H1 (cell line): ENCODE measurements around the gene ASTN1. TPM values are rescaled to one million over a fixed set of nuclear protein-coding genes. Genes with fewer than 3 reads are reported as not detected.

Experiments
- CBX8 ChIP-seq: fragments of 300-800, 300-1000 bp; sonication (generic); IDR thresholded peaks from 2 replicates; pipeline ENCODE4 v1.7.1; 2016; ENCODE audit warnings: low read depth, low read length, borderline replicate concordance
- CHD1 ChIP-seq: IDR thresholded peaks from 2 replicates; pipeline ENCODE4 v1.6.1; 2012; ENCODE audit warnings: low read depth, low read length, improper control_type of control experiment
- CHD2 ChIP-seq: IDR thresholded peaks from 2 replicates; pipeline ENCODE4 v1.6.1; 2012; ENCODE audit warnings: low read length, improper control_type of control experiment
- E2F6 ChIP-seq: IDR thresholded peaks from 2 replicates; pipeline ENCODE4 v1.6.1; 2012; ENCODE audit warnings: inconsistent platforms
- GTF2F1 ChIP-seq: IDR thresholded peaks from 2 replicates; pipeline ENCODE4 v1.6.1; 2012; ENCODE audit warnings: low read depth, low read length, improper control_type of control experiment, borderline replicate concordance
- MAX ChIP-seq: IDR thresholded peaks from 2 replicates; pipeline ENCODE4 v1.6.1; 2012; ENCODE audit warnings: inconsistent platforms
- SRF ChIP-seq: IDR thresholded peaks from 2 replicates; pipeline ENCODE4 v1.6.1; 2011; ENCODE audit warnings: mild to moderate bottlenecking, low read depth, low read length, moderate library complexity
- SUZ12 ChIP-seq: fragments of 200-600 bp; sonication (generic); IDR thresholded peaks from 2 replicates; pipeline ENCODE4 v1.6.1; 2012; ENCODE audit warnings: mild to moderate bottlenecking, inconsistent platforms, low read length, moderate library complexity, mixed read lengths
- TAF7 ChIP-seq: optimal IDR thresholded peaks from 2 replicates; pipeline ENCODE3; 2011; ENCODE audit warnings: low read depth, mild to moderate bottlenecking, inconsistent platforms, low read length, moderate library complexity, borderline replicate concordance
- YY1 ChIP-seq: IDR thresholded peaks from 2 replicates; pipeline ENCODE4 v1.6.1; 2011; ENCODE audit warnings: low read depth, mild to moderate bottlenecking, low read length
- polyA plus RNA-seq, 7 experiments: library from polyadenylated mRNA; depleted of rRNA in 3 of 7; stranded (reverse) in 5 of 7; unstranded in 2 of 7; fragments of >200 nt in 5 of 7; fragments of 200-250 nt in 2 of 7; gene quantifications; 1 replicate in 5 of 7; 2 replicates in 1 of 7; 4 replicates in 1 of 7; pipeline versions ENCODE4 v1.2.1 to v1.2.3, GENCODE V29; 2011 to 2013; ENCODE audit warnings: missing spikeins in 2 of 7, mixed read lengths in 2 of 7
- total RNA-seq: library from RNA; stranded (reverse); fragmentation: NEBNext Ultra II Directional; extraction: Animal tissue kit (Norgen Biotek cat#: 25700); gene quantifications from 2 replicates; pipeline ENCODE4 v1.2.1, GENCODE V29; 2021

ASTN1 gene
- total and polyA plus RNA-seq, 2 of the 8 experiments (the other 6 are each of a cell fraction or from before 2014, with no cell fraction given): 2.9 to 4.1 TPM

GRCh38 chr1:176826265-176826664, 338.2 kb downstream of the ASTN1 start (continued):
- TF ChIP-seq CBX8 (no peak), TAF7 (no peak), YY1 (no peak), SRF (no peak), CHD2 (no peak), GTF2F1 (no peak), SUZ12 (no peak), MAX (no peak), E2F6 (no peak), CHD1 (no peak)
- TF ChIP-seq, all 59 proteins: peak for 0
